Adipocyte (in vitro differentiated cells): ENCODE results near the gene PKNOX2.
A peak's percentile ranks its signal among the peaks of the same experiment; 100 is the strongest.
"Not testable (repeated sequence)": the region's sequence is repeated elsewhere in the genome, so short reads cannot be mapped to it uniquely, and the experiment has no call there.

Source experiments
- DNase-seq: peaks from one replicate; pipeline ENCODE4 v3.0.0-alpha.2; 2015; ENCODE audit warnings: low read depth
- H3K27me3 ChIP-seq: replicated peaks from 2 replicates; pipeline ENCODE4 v1.7.0; 2013; ENCODE audit warnings: mild to moderate bottlenecking, low read length, moderate library complexity; ENCODE audit not compliant: control insufficient read depth, insufficient read depth
- H3K36me3 ChIP-seq: 2 replicates; pipeline ENCODE4 v1.7.0; 2013; ENCODE audit warnings: low read length, mild to moderate bottlenecking, moderate library complexity; ENCODE audit not compliant: control insufficient read depth, insufficient read depth, severe bottlenecking
- H3K4me1 ChIP-seq: 2 replicates; pipeline ENCODE4 v1.7.0; 2013; ENCODE audit warnings: mild to moderate bottlenecking, low read length, moderate library complexity; ENCODE audit not compliant: control insufficient read depth, insufficient read depth
- H3K4me3 ChIP-seq: 2 replicates; pipeline ENCODE4 v1.7.0; 2013; ENCODE audit warnings: mild to moderate bottlenecking, low read length, moderate library complexity
- H3K9ac ChIP-seq: 2 replicates; pipeline ENCODE4 v1.7.0; 2013; ENCODE audit warnings: mild to moderate bottlenecking, low read length, moderate library complexity
- H3K9me3 ChIP-seq: 2 replicates; pipeline ENCODE4 v1.7.0; 2013; ENCODE audit warnings: mild to moderate bottlenecking, low read length, moderate library complexity; ENCODE audit not compliant: control insufficient read depth

The PKNOX2 gene

DNA sequence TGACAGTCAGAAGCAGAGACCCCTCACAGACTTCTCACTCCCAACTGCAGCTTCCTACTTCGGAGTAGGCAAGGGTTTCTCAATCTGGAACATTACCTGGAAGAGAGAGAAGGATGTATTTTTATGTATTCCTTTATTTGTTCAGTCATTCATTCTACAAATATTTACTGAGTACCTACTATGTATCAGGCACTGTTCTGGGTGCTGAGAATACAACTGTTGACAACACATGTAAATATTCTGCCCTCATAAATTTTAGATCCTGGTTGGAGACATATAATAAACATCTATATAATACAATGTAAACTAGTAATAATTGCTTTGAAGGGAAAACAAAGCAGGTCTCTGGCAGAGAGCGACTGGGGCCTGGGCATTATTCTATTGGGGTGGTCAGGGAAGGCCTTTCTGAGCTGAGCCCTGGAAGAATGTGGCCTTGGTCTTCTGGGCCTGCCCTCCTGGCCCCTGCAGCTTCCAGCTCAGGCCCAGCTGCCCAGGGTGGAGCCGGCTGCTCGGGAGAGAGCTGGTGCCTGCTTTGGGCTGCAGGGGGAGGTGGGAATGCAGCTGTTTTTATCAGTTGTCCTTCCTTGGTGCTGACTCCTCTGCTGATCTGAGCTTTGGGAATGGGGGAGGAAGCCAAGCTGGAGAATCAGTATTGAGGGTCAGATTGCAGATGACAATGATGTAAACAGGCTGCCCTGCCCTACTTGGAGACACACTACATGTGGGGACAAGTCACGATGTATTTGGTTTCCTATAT, 46.8 kb downstream of the PKNOX2 start:
- no peak overlapping the region for H3K4me3 ChIP-seq
- H3K9ac ChIP-seq, result no peak overlapping the region
- H3K36me3 ChIP-seq, result no peaks in the 10 kb centered on the region
- no peak for DNase-seq
- H3K27me3 ChIP-seq, result no peaks in the 10 kb centered on the region
- H3K4me1 ChIP-seq, result peaks cover 19% of the 10 kb centered on the region
- H3K9me3 ChIP-seq, result no peaks in the 10 kb centered on the region

DNA sequence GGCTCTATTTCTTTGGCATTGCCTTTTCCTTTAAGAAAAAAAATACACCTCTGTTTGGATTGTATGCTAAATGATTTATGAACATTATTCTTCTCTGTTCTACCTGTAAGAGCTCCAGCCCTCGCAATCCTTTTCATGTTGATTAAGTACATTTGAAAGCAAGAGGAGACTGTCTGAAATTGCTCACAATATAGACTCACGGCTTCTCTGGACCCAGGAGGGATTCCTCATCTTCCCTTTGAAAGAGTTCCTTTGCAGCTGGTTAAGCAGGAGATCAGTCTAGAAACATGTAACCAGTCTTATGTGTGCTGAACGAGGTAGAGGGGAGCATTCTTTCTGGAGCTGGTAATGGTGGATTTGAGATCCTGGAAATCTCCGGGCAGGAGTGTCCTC, 47.4 kb downstream of the PKNOX2 start:
- Histone ChIP-seq H3K9ac (no peak overlapping the region), H3K4me1 (peaks cover 19% of the 10 kb centered on the region), H3K36me3 (no peaks in the 10 kb centered on the region), H3K9me3 (no peaks in the 10 kb centered on the region), H3K27me3 (peaks cover 2% of the 10 kb centered on the region), H3K4me3 (no peak overlapping the region)
- no peak for DNase-seq

DNA sequence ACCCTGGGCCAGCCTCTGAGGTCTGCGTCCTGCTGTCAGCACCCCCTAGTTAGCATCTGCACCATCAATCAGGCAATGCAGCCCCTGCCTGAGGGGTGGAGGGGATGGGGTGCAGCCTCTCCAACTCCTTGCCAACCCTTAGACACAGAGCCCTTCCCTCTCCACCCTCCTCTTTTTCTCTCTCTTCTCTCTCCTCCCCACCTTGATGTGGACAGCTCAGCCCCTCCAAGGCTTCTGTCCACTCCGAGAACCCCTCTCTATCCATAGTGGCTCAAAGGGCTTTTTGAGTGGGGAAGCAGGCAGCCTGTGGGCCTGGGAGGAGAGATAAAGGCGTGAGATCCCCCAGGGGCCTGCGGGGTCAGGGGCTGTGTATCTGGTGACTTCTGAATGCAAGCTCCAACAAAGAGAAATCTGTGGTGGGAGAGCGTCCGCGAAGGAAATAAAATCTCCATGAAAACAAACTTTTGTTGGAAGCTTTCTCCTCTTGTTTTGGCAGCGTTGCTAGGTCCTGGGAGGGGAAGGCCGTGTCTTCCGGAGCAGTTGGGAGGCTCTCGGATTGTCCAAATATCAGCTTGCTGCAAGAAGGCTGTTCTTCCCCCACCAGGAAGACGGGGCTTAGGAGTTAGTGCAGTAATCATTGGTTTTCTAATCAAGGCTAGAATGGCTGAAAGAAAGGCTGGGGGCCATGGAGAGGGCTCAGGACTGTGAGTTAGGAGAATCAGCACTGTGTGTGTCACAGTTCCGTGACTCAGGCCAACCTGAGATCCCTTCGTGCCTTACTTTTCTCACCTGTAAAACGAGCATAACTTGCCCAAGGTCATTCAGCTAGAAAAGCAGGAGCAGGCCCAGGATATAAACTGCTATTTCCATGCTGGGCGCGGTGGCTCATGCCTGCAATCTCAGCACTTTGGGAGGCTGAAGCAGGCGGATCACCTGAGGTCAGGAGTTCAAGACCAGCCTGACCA, 50.3 kb downstream of the PKNOX2 start:
- DNase-seq, result no peak
- Histone ChIP-seq H3K9me3 (no peaks in the 10 kb centered on the region), H3K36me3 (no peaks in the 10 kb centered on the region), H3K27me3 (peaks cover 17% of the 10 kb centered on the region), H3K4me3 (no peak overlapping the region), H3K9ac (no peak overlapping the region), H3K4me1 (peaks cover 19% of the 10 kb centered on the region)

DNA sequence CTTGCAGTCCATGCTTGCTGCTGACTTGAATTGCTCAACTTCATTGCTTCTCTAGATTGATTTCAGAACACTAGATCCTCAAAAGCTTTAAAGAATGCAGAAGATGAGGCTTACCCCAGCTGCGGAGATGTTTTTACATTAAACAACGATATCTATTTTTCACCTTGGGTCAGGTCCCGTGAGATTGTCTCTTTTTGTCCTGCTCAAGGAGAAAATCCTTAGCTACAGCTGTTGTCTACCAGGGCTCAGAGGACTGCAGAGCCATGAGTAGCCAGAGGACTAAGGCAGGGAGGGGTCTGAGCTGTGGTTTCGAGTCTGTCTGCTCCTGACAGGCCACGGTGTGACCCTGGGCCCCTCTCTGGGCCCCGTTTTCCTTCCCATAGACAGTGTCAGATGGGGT, 51.4 kb downstream of the PKNOX2 start:
- no peak overlapping the region for H3K4me3 ChIP-seq
- no peak overlapping the region for H3K9ac ChIP-seq
- no peaks in the 10 kb centered on the region for H3K9me3 ChIP-seq
- H3K36me3 ChIP-seq, result no peaks in the 10 kb centered on the region
- H3K27me3 ChIP-seq, result peaks cover 17% of the 10 kb centered on the region
- peak; percentile 23 for DNase-seq
- peaks cover 19% of the 10 kb centered on the region for H3K4me1 ChIP-seq

DNA sequence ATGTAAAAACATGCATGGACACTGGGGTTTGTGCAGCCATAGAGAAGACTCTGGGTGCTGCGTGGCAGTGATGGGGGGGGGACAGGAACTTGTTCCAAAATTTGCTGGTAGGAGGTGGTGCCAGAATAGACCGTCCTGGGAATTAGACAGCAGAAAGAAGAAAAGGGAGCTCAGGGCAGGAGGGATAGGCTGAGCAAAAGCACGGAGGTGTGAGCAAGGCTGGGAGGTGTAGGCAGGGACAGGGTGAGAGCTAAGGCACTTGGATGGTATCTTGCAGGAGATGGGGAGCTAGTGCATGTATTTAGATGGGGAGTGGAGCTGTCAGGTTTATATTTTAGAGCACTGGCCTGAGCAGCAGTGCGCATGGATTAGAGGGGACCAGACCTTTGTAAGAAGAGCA, 53.8 kb downstream of the PKNOX2 start:
- no peaks in the 10 kb centered on the region for H3K9me3 ChIP-seq
- H3K9ac ChIP-seq, result no peak overlapping the region
- H3K4me3 ChIP-seq, result no peak overlapping the region
- no peak for DNase-seq
- H3K36me3 ChIP-seq, result no peaks in the 10 kb centered on the region
- peaks cover 17% of the 10 kb centered on the region for H3K27me3 ChIP-seq
- peaks cover 12% of the 10 kb centered on the region for H3K4me1 ChIP-seq

DNA sequence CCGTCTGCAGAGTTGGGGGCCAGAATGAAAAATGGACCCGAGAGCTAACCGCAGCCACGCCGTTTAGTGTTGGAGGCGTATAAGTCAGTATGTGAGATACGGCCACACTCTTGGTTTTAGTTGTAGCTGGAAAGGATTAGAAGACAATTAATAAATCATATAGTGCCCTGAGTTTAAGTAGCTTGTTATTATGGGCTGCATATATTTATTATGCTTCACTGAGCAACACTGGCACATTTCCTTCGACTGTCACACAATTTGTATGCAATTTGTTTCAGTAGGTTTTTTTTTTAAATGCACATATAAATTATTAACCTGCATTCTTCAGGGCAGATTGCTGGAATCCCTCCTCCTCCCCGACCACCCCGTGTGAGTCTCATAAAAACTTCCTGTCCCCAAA, 56.9 kb downstream of the PKNOX2 start:
- Histone ChIP-seq H3K27me3 (peaks cover 17% of the 10 kb centered on the region), H3K9ac (no peak overlapping the region), H3K4me3 (no peak overlapping the region), H3K4me1 (no peaks in the 10 kb centered on the region), H3K9me3 (no peaks in the 10 kb centered on the region), H3K36me3 (no peaks in the 10 kb centered on the region)
- DNase-seq, result no peak

DNA sequence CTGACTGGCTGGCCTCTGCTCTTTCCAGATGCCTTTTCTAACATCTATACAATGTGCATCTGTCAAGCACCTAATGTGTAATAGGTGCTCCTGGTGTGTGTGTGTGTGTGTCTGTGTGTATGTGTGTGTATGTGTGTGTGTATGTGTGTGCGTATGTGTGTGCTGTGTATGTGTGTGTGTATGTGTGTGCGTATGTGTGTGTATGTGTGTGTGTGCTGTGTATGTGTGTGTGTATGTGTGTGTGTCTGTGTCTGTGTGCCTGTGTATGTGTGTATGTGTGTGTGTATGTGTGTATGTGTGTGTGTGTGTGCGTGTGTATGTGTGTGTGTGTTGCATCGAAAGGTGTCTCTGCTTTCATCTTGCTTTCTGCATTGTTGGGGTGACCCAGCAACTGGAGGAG, 57.9 kb downstream of the PKNOX2 start:
- H3K4me3 ChIP-seq, result no peak overlapping the region
- peaks cover 10% of the 10 kb centered on the region for H3K27me3 ChIP-seq
- no peak overlapping the region for H3K9ac ChIP-seq
- no peaks in the 10 kb centered on the region for H3K4me1 ChIP-seq
- no peaks in the 10 kb centered on the region for H3K9me3 ChIP-seq
- no peaks in the 10 kb centered on the region for H3K36me3 ChIP-seq
- DNase-seq, result no peak

DNA sequence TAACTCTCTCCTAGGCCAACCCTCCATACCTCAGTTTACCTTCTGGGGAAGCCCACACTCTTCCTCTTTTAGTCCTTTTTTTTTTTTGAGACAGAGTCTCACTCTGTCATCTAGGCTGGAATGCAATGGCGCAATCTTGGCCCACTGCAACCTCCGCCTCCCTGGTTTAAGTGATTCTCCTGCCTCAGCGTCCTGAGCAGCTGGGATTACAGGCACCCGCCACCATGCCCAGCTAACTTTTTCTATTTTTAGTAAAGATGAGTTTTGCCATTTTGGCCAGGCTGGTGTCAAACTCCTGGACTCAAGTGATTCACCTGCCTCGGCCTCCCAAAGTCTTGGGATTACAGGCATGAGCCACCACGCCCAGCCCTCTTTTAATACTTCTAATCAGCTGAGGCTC, 58.6 kb downstream of the PKNOX2 start:
- not testable (repeated sequence) for H3K9me3 ChIP-seq, H3K4me3 ChIP-seq, H3K36me3 ChIP-seq, H3K9ac ChIP-seq, H3K4me1 ChIP-seq, DNase-seq, H3K27me3 ChIP-seq

DNA sequence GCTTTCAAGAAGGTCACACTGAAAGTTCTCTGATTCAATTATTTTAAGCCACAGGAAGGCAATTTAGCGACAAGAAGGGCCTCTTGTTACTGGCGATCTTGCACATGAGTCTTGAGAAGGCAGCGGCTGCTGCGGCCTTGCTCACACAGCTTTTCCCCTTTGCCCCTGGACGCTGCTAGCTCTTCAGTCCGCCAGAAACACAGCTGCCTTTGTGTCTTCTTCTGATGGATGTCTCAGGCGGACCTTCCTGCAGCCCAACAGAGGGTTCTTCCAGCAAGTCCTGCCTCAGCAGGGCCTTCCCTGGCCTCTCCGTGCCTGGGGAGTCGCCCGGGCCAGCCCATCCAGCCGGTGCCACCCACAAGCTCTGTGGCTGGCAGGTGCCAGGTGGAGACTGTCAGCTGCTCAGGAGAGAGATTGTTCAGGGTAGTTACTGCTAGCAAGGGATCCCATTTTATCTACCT, 59.4 kb downstream of the PKNOX2 start:
- H3K27me3 ChIP-seq, result no peaks in the 10 kb centered on the region
- H3K4me3 ChIP-seq, result no peak overlapping the region
- no peaks in the 10 kb centered on the region for H3K9me3 ChIP-seq
- no peaks in the 10 kb centered on the region for H3K36me3 ChIP-seq
- no peaks in the 10 kb centered on the region for H3K4me1 ChIP-seq
- no peak for DNase-seq
- H3K9ac ChIP-seq, result no peak overlapping the region

DNA sequence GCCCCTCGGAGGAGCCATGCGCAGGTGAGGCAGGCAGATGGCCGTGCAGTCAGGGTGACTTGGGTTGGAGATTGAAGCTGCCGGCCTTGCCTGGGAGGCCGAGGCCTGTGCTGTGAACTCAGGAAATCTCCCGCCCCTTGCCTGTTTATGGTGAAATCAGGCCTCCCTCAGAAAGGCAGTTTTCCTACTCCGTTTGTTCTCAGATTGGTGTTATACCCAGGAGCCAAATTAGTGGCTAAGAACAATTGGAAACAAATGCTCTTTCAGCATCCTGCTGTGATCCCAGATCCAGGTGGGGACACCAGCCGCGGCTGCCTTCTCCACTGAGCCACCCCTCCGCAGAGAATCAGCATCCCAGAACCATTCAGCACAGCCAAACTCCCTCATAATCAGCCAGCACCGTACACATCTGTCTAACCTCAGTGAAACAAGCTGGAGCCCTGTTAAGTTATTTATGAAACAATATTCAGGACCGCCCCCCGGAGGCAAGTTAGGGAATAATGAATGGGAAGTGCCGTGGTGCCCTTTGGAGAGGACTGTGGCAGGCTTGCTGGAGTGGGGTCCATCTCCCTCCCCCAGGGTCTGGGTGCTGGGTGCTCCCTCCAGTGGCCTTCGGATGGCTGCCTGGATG, 60.0 kb downstream of the PKNOX2 start:
- Histone ChIP-seq H3K36me3 (no peaks in the 10 kb centered on the region), H3K4me1 (no peaks in the 10 kb centered on the region), H3K4me3 (no peak overlapping the region), H3K27me3 (no peaks in the 10 kb centered on the region), H3K9me3 (no peaks in the 10 kb centered on the region), H3K9ac (no peak overlapping the region)
- peak; percentile 64 for DNase-seq

DNA sequence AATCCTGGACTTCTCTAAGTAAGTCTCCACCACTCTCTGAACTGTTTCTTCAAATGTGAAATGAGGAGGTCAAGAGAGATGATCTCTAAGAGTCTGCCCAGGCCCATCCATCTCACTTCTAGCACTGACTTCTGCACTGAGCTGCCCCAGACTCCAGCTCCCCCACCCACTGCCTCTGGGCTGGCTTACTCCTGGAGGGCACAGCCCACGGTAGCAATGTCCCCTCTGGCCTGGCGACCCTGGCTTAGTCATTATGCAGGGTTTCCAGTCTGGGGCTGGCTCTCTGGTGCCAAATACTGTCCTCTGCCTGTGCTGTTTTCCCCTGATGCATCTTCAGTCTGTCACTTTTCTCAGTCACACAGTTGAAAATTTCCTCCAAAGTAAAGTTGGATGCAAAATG, 60.9 kb downstream of the PKNOX2 start:
- DNase-seq, result no peak
- no peaks in the 10 kb centered on the region for H3K27me3 ChIP-seq

More for the DNA sequence above, 60.9 kb downstream of the PKNOX2 start:
- Histone ChIP-seq H3K9me3 (no peaks in the 10 kb centered on the region), H3K36me3 (no peaks in the 10 kb centered on the region), H3K9ac (no peak overlapping the region), H3K4me3 (no peak overlapping the region), H3K4me1 (no peaks in the 10 kb centered on the region)
